GM21529 (cell line): ENCODE data around the gene EPHB4.

ENCODE experiments used
- ATAC-seq: cut with Tn5 transposase; IDR thresholded peaks from one replicate; pipeline ENCODE4 v1.9.1; 2021; ENCODE audit not compliant: unreplicated experiment

EPHB4 gene

GRCh38 chr7:100854146-100854895 lies 27.0 kb upstream of the EPHB4 start:
- ATAC-seq = no peak

GRCh38 chr7:100852048-100852872 lies 24.9 kb upstream of the EPHB4 start, which contains the start of gene SLC12A9:
TSS of gene SLC12A9 (plus strand) at chr7:100852713. CDS start at chr7:100854198, 1,485 bp downstream.
- ATAC-seq = peak; percentile 95

GRCh38 chr7:100847360-100847759 lies 20.0 kb upstream of the EPHB4 start:
- no peak for ATAC-seq

- ATAC-seq = no peak
Measured at GRCh38 chr7:100840470-100841100, 13.3 kb upstream of the EPHB4 start.

- ATAC-seq = no peak
Measured at GRCh38 chr7:100839361-100839760, 12.0 kb upstream of the EPHB4 start.

GRCh38 chr7:100837099-100837836 lies 9.9 kb upstream of the EPHB4 start:
- ATAC-seq = peak; percentile 77

GRCh38 chr7:100836812-100837098 lies 9.4 kb upstream of the EPHB4 start:
- ATAC-seq = no peak

GRCh38 chr7:100835903-100836811 lies 8.8 kb upstream of the EPHB4 start:
- ATAC-seq = no peak

- no peak for ATAC-seq
Measured at GRCh38 chr7:100832281-100832633, 4.9 kb upstream of the EPHB4 start.

GRCh38 chr7:100830396-100830795 lies 3.1 kb upstream of the EPHB4 start:
- ATAC-seq = no peak

- no peak for ATAC-seq
Measured at GRCh38 chr7:100829150-100829716, 1.9 kb upstream of the EPHB4 start.

- no peak for ATAC-seq
Measured at GRCh38 chr7:100826514-100827329, 601 bp downstream of the EPHB4 start.

- no peak for ATAC-seq
Measured at GRCh38 chr7:100825751-100826513, 1.4 kb downstream of the EPHB4 start.

- no peak for ATAC-seq
Measured at GRCh38 chr7:100825215-100825671, 2.1 kb downstream of the EPHB4 start.

- no peak for ATAC-seq
Measured at GRCh38 chr7:100824499-100825214, 2.7 kb downstream of the EPHB4 start.

GRCh38 chr7:100823534-100823933 lies 3.8 kb downstream of the EPHB4 start:
- no peak for ATAC-seq

GRCh38 chr7:100823140-100823525 lies 4.2 kb downstream of the EPHB4 start:
- ATAC-seq = no peak
